Testis (tissue), 3 donors: ENCODE measurements around the gene TPO. TPM values are rescaled to one million over a fixed set of nuclear protein-coding genes. Genes with fewer than 3 reads are reported as not detected.

Experiments
- DNase-seq: peaks from one replicate; pipeline ENCODE4 v3.0.0-alpha.2; 2019
- H3K27ac ChIP-seq, 2 donors: fragments of 200-600 bp; sonication (generic); one replicate each; pipeline ENCODE4 v1.5.1; 2019
- H3K27me3 ChIP-seq: fragments of 200-600 bp; sonication (generic); one replicate; pipeline ENCODE4 v1.5.1; 2019
- H3K36me3 ChIP-seq: fragments of 200-600 bp; sonication (generic); one replicate; pipeline ENCODE4 v1.5.1; 2017; ENCODE audit warnings: low read depth; ENCODE audit errors: missing control alignments
- H3K4me1 ChIP-seq: fragments of 200-600 bp; sonication (generic); one replicate; pipeline ENCODE4 v1.5.1; 2019
- H3K4me3 ChIP-seq, 2 donors: fragments of 200-600 bp; sonication (generic); one replicate each; pipeline ENCODE4 v1.5.1; 2017 to 2019
- H3K9me3 ChIP-seq: fragments of 200-600 bp; sonication (generic); one replicate; pipeline ENCODE4 v1.5.1; 2017
- CTCF ChIP-seq, 3 experiments: fragments of 450-650 bp in 2 of 3; fragments of 200-600 bp in 1 of 3; sonication (generic) in 1 of 3; IDR thresholded peaks; one replicate each; pipeline ENCODE4 v1.5.1; 2016 to 2019; ENCODE audit warnings: antibody characterized with exemption in 3 of 3, mild to moderate bottlenecking in 2 of 3, moderate library complexity in 1 of 3
- POLR2A ChIP-seq: fragments of 450-650 bp; IDR thresholded peaks from one replicate; pipeline ENCODE4 v1.6.1; 2017; ENCODE audit warnings: antibody characterized with exemption, mild to moderate bottlenecking, moderate library complexity
- WGBS, 2 donors: methylation state at CpG; one replicate each; pipeline ENCODE4 v1.1.5; 2018; 5-methylcytosine and 5-hydroxymethylcytosine counted together
- intact Hi-C: fragments of 100-400 bp; cut with DNase I; formaldehyde crosslinking; loops from one replicate; pipeline ENCODE4 v1.15.1; 2023; ENCODE audit warnings: low total_unique reads
- polyA plus RNA-seq: library from polyadenylated mRNA; stranded (reverse); fragments of 350-450 nt; fragmentation: Illumina TruSeq; extraction: RNeasy Lipid Tissue Mini Kit (QIAGEN cat#74804); gene quantifications from one replicate; pipeline ENCODE4 v1.2.3, GENCODE V29; 2014; ENCODE audit warnings: low read depth, low replicate concordance; ENCODE audit not compliant: insufficient read depth
- total RNA-seq, 2 donors: library from RNA; depleted of rRNA; stranded (reverse); fragments of >200 nt; gene quantifications; one replicate each; pipeline ENCODE4 v1.2.3, GENCODE V29; 2016

The TPO gene
- total and polyA plus RNA-seq, 3 donors from 2014 or later = 2.9 to 5.6 (median 2.9) TPM

- H3K9me3 ChIP-seq = no peaks in the 10 kb centered on the region
- WGBS, 2 donors = 93 to 98% methylated on average over 6 of the region's 6 CpGs
- TF ChIP-seq POLR2A (no peak), CTCF (IDR thresholded peaks at IDR 0.05) (no peak)
- DNase-seq = no peak
- H3K36me3 ChIP-seq = no peaks in the 10 kb centered on the region
- no peaks in the 10 kb centered on the region for H3K27me3 ChIP-seq
- H3K27ac ChIP-seq = no peak overlapping the region
- no peaks in the 10 kb centered on the region for H3K4me1 ChIP-seq
- intact Hi-C loops = no loop called here
- no peak overlapping the region for H3K4me3 ChIP-seq
These were observed 18.7 kb downstream of the TPO start for GRCh38 chr2:1431886-1432400.

- intact Hi-C loops = no loop called here
- 98 to 100% methylated on average over 2 of the region's 2 CpGs for WGBS, 2 donors
These were observed 19.5 kb downstream of the TPO start for GRCh38 chr2:1432726-1433125.

GRCh38 chr2:1436369-1436768 lies 23.1 kb downstream of the TPO start:
- H3K9me3 ChIP-seq = no peaks in the 10 kb centered on the region
- no peak overlapping the region for H3K27ac ChIP-seq
- H3K4me1 ChIP-seq = no peaks in the 10 kb centered on the region
- no peak overlapping the region for H3K4me3 ChIP-seq
- WGBS, 2 donors = 90 to 91% methylated on average over 9 of the region's 9 CpGs
- H3K36me3 ChIP-seq = no peaks in the 10 kb centered on the region
- TF ChIP-seq POLR2A (no peak), CTCF (IDR thresholded peaks at IDR 0.05) (no peak)
- DNase-seq = no peak
- H3K27me3 ChIP-seq = no peaks in the 10 kb centered on the region
- intact Hi-C loops = no loop called here

More at GRCh38 chr2:1432726-1433125, 19.5 kb downstream of the TPO start:
- no peak for DNase-seq
- Histone ChIP-seq H3K36me3 (no peaks in the 10 kb centered on the region), H3K4me1 (no peaks in the 10 kb centered on the region), H3K27me3 (no peaks in the 10 kb centered on the region), H3K9me3 (no peaks in the 10 kb centered on the region), H3K27ac (no peak overlapping the region), H3K4me3 (no peak overlapping the region)
- TF ChIP-seq POLR2A (no peak), CTCF (IDR thresholded peaks at IDR 0.05) (no peak)

GRCh38 chr2:1437101-1437500 lies 23.8 kb downstream of the TPO start:
- no peak overlapping the region for H3K4me3 ChIP-seq
- H3K27me3 ChIP-seq = no peaks in the 10 kb centered on the region
- H3K27ac ChIP-seq = no peak overlapping the region
- H3K36me3 ChIP-seq = no peaks in the 10 kb centered on the region
- intact Hi-C loops = no loop called here
- DNase-seq = no peak
- H3K9me3 ChIP-seq = no peaks in the 10 kb centered on the region
- no peaks in the 10 kb centered on the region for H3K4me1 ChIP-seq
- TF ChIP-seq CTCF (IDR thresholded peaks at IDR 0.05) (no peak), POLR2A (no peak)
- 93 to 95% methylated on average over 10 to 11 of the region's 11 CpGs for WGBS, 2 donors

- no peak for TF ChIP-seq CTCF (IDR thresholded peaks at IDR 0.05)
- no peak for TF ChIP-seq POLR2A
- intact Hi-C loops = no loop called here
- Histone ChIP-seq H3K27me3 (no peaks in the 10 kb centered on the region), H3K9me3 (no peaks in the 10 kb centered on the region), H3K27ac (no peak overlapping the region), H3K4me3 (no peak overlapping the region), H3K4me1 (no peaks in the 10 kb centered on the region), H3K36me3 (no peaks in the 10 kb centered on the region)
- 72 to 74% methylated on average over 4 of the region's 4 CpGs for WGBS, 2 donors
- DNase-seq = no peak
These were observed 24.3 kb downstream of the TPO start for GRCh38 chr2:1437537-1437936.
